GM21360 (cell line): ENCODE measurements around the gene PHEX.

Source experiments
- ATAC-seq: cut with Tn5 transposase; IDR thresholded peaks from one replicate; pipeline ENCODE4 v1.9.1; 2021; ENCODE audit warnings: mild to moderate bottlenecking, moderate library complexity; ENCODE audit not compliant: unreplicated experiment

The PHEX gene

GRCh38 chrX:22141047-22141730 lies 109.1 kb downstream of the PHEX start:
- no peak for ATAC-seq

GRCh38 chrX:22147214-22147613 lies 115.1 kb downstream of the PHEX start:
- ATAC-seq = no peak

GRCh38 chrX:22147942-22148341 lies 115.8 kb downstream of the PHEX start:
- ATAC-seq = no peak

GRCh38 chrX:22148565-22148964 lies 116.4 kb downstream of the PHEX start:
- no peak for ATAC-seq

GRCh38 chrX:22150371-22150770 lies 118.2 kb downstream of the PHEX start:
- ATAC-seq = no peak

- no peak for ATAC-seq
These were observed 123.0 kb downstream of the PHEX start for GRCh38 chrX:22155126-22155525.

- ATAC-seq = no peak
These were observed 126.9 kb downstream of the PHEX start for GRCh38 chrX:22159071-22159470.

- no peak for ATAC-seq
These were observed 131.2 kb downstream of the PHEX start for GRCh38 chrX:22163326-22163725.

- ATAC-seq = no peak
These were observed 132.8 kb downstream of the PHEX start for GRCh38 chrX:22164770-22165388.

- no peak for ATAC-seq
These were observed 133.8 kb downstream of the PHEX start for GRCh38 chrX:22165732-22166457.

- no peak for ATAC-seq
These were observed 139.3 kb downstream of the PHEX start for GRCh38 chrX:22171287-22172060.

GRCh38 chrX:22173966-22174365 lies 141.8 kb downstream of the PHEX start:
- no peak for ATAC-seq

- no peak for ATAC-seq
These were observed 145.9 kb downstream of the PHEX start for GRCh38 chrX:22177950-22178515.

- no peak for ATAC-seq
These were observed 152.0 kb downstream of the PHEX start for GRCh38 chrX:22184096-22184495.

GRCh38 chrX:22186165-22186564 lies 154.0 kb downstream of the PHEX start:
- ATAC-seq = no peak

GRCh38 chrX:22192419-22193060 lies 160.4 kb downstream of the PHEX start:
- ATAC-seq = peak; percentile 94

- no peak for ATAC-seq
These were observed 161.9 kb downstream of the PHEX start for GRCh38 chrX:22193851-22194659.

GRCh38 chrX:22194660-22194945 lies 162.5 kb downstream of the PHEX start:
- no peak for ATAC-seq

- ATAC-seq = no peak
These were observed 164.0 kb downstream of the PHEX start for GRCh38 chrX:22196149-22196548.

GRCh38 chrX:22202251-22202650 lies 170.1 kb downstream of the PHEX start:
- no peak for ATAC-seq
